GM23338 (cell line): ENCODE measurements around the gene GKN2. TPM values are rescaled to one million over a fixed set of nuclear protein-coding genes. Genes with fewer than 3 reads are reported as not detected.

Experiments used
- ATAC-seq: fragments of 200-7000 bp; cut with Tn5 transposase; 3 replicates; pipeline ENCODE4 v1.9.1; 2020
- DNase-seq: peaks from one replicate; pipeline ENCODE4 v3.0.0-alpha.2; 2015; ENCODE audit warnings: low spot score
- H2AFZ ChIP-seq: fragments of 200-600 bp; sonication (generic); 2 replicates; pipeline ENCODE4 v1.8.0; 2016; ENCODE audit warnings: antibody characterized with exemption, mild to moderate bottlenecking, moderate library complexity
- H3F3A ChIP-seq: fragments of 200-600 bp; sonication (generic); replicated peaks from 2 replicates; pipeline ENCODE4 v1.8.0; 2017; ENCODE audit warnings: antibody characterized with exemption, mixed run types, low read depth
- H3K27ac ChIP-seq: fragments of 200-600 bp; sonication (generic); 2 replicates; pipeline ENCODE4 v1.6.1; 2016; ENCODE audit warnings: low read depth
- H3K27me3 ChIP-seq: fragments of 200-600 bp; sonication (generic); 2 replicates; pipeline ENCODE4 v1.8.0; 2016; ENCODE audit warnings: mild to moderate bottlenecking, mixed run types, moderate library complexity; ENCODE audit not compliant: insufficient read depth
- H3K36me3 ChIP-seq: fragments of 200-600 bp; sonication (generic); 2 replicates; pipeline ENCODE4 v1.8.0; 2016; ENCODE audit warnings: mild to moderate bottlenecking; ENCODE audit not compliant: insufficient read depth
- H3K4me1 ChIP-seq: fragments of 200-600 bp; sonication (generic); 2 replicates; pipeline ENCODE4 v1.8.0; 2016; ENCODE audit warnings: mild to moderate bottlenecking, moderate library complexity; ENCODE audit not compliant: insufficient read depth
- H3K4me2 ChIP-seq: fragments of 200-600 bp; sonication (generic); 2 replicates; pipeline ENCODE4 v1.7.1; 2017; ENCODE audit warnings: mixed run types
- H3K4me3 ChIP-seq: fragments of 200-600 bp; sonication (generic); 2 replicates; pipeline ENCODE4 v1.6.1; 2016; ENCODE audit warnings: mixed run types
- H3K79me2 ChIP-seq: fragments of 200-600 bp; sonication (generic); replicated peaks from 2 replicates; pipeline ENCODE4 v1.8.0; 2017; ENCODE audit warnings: mild to moderate bottlenecking; ENCODE audit not compliant: insufficient read depth
- H3K9me2 ChIP-seq: fragments of 200-600 bp; sonication (generic); 2 replicates; pipeline ENCODE4 v1.8.0; 2017; ENCODE audit not compliant: insufficient read depth
- H4K20me1 ChIP-seq: fragments of 200-600 bp; sonication (generic); replicated peaks from 2 replicates; pipeline ENCODE4 v1.8.0; 2017; ENCODE audit warnings: mild to moderate bottlenecking; ENCODE audit not compliant: insufficient read depth
- H3K27ac Mint-ChIP-seq: 2 replicates; pipeline ENCODE4 v1.8.0; 2020; ENCODE audit warnings: inconsistent platforms, mild to moderate bottlenecking, moderate library complexity, mixed read lengths
- H3K27me3 Mint-ChIP-seq: 3 replicates; pipeline ENCODE4 v1.8.0; 2022; ENCODE audit warnings: low read depth, mild to moderate bottlenecking, moderate library complexity, mixed read lengths, inconsistent platforms; ENCODE audit not compliant: insufficient read depth, poor library complexity
- H3K36me3 Mint-ChIP-seq: 3 replicates; pipeline ENCODE4 v1.8.0; 2021; ENCODE audit warnings: low read depth, mild to moderate bottlenecking, inconsistent platforms, moderate library complexity, mixed read lengths
- H3K4me1 Mint-ChIP-seq: 3 replicates; pipeline ENCODE4 v1.8.0; 2020; ENCODE audit warnings: mild to moderate bottlenecking, inconsistent platforms, mixed read lengths
- H3K4me3 Mint-ChIP-seq: 3 replicates; pipeline ENCODE4 v1.8.0; 2021; ENCODE audit warnings: moderate library complexity, mild to moderate bottlenecking, inconsistent platforms, mixed read lengths
- H3K9me3 Mint-ChIP-seq: 3 replicates; pipeline ENCODE4 v1.8.0; 2020; ENCODE audit warnings: moderate library complexity, mild to moderate bottlenecking, inconsistent platforms, mixed read lengths
- CREB1 ChIP-seq: fragments of 250-450 bp; sonication (Bioruptor Pico); IDR thresholded peaks from 2 replicates; pipeline ENCODE4 v1.5.0; 2020; ENCODE audit warnings: low read depth, mild to moderate bottlenecking, moderate library complexity
- CTCF ChIP-seq, 2 experiments: fragments of 200-600 bp in 1 of 2; sonication (generic) in 1 of 2; conservative IDR thresholded peaks; 2 replicates each; pipeline versions ENCODE4 v1.5.1 to v1.6.1; 2016 to 2017; ENCODE audit warnings: antibody characterized with exemption in 2 of 2, low read depth in 2 of 2, mild to moderate bottlenecking in 2 of 2, moderate library complexity in 1 of 2
- ETS1 ChIP-seq: IDR thresholded peaks from 2 replicates; pipeline ENCODE4 v1.6.1; 2016; ENCODE audit warnings: antibody characterized with exemption
- EZH2 ChIP-seq: fragments of 200-600 bp; sonication (generic); IDR thresholded peaks from one replicate; pipeline ENCODE4 v1.8.0; 2017; ENCODE audit warnings: antibody characterized with exemption, mild to moderate bottlenecking, low read depth; ENCODE audit not compliant: unreplicated experiment
- EZH2phosphoT487 ChIP-seq: fragments of 200-600 bp; sonication (generic); IDR thresholded peaks from one replicate; pipeline ENCODE4 v1.8.1; 2018; ENCODE audit warnings: antibody characterized with exemption; ENCODE audit not compliant: unreplicated experiment
- JUNB ChIP-seq: IDR thresholded peaks from one replicate; pipeline ENCODE4 v1.6.1; 2016; ENCODE audit warnings: antibody characterized with exemption; ENCODE audit not compliant: unreplicated experiment
- NANOG ChIP-seq: IDR thresholded peaks from 2 replicates; pipeline ENCODE4 v1.6.1; 2016; ENCODE audit warnings: antibody characterized with exemption, borderline replicate concordance
- POLR2AphosphoS5 ChIP-seq: IDR thresholded peaks from 2 replicates; pipeline ENCODE4 v1.6.1; 2016; ENCODE audit warnings: antibody characterized with exemption, low read depth
- REST ChIP-seq: IDR thresholded peaks from one replicate; pipeline ENCODE4 v1.6.1; 2018; ENCODE audit warnings: antibody characterized with exemption; ENCODE audit not compliant: unreplicated experiment
- STAT1 ChIP-seq: IDR thresholded peaks from one replicate; pipeline ENCODE4 v1.6.1; 2016; ENCODE audit warnings: antibody characterized with exemption; ENCODE audit not compliant: unreplicated experiment
- ZNF114 ChIP-seq: fragments of 250-450 bp; sonication (Bioruptor Pico); IDR thresholded peaks from 2 replicates; pipeline ENCODE4 v1.5.0; 2020; ENCODE audit warnings: mild to moderate bottlenecking, moderate library complexity
- ZNF331 ChIP-seq: fragments of 250-450 bp; sonication (Bioruptor Pico); IDR thresholded peaks from 2 replicates; pipeline ENCODE4 v1.5.0; 2020; ENCODE audit warnings: low read depth, mild to moderate bottlenecking, moderate library complexity
- ZNF462 ChIP-seq: fragments of 250-450 bp; sonication (Bioruptor Pico); IDR thresholded peaks from 2 replicates; pipeline ENCODE4 v1.5.0; 2020; ENCODE audit warnings: mild to moderate bottlenecking, moderate library complexity
- polyA plus RNA-seq: library from polyadenylated mRNA; unstranded; fragments of >200 nt; fragmentation: Nextera tagmentation; extraction: Ambion mirVana; gene quantifications from 2 replicates; pipeline ENCODE4 v1.2.1, GENCODE V29; 2016
- total RNA-seq: library from RNA; depleted of rRNA; stranded (reverse); fragments of >200 nt; shearing (Covaris generic); gene quantifications from 2 replicates; pipeline ENCODE4 v1.2.3, GENCODE V29; 2014

Gene GKN2
- total and polyA plus RNA-seq, 2 experiments from 2014 or later: not detected

- no peak for TF ChIP-seq NANOG
Observed at GRCh38 chr2:68940369-68940768, 12.3 kb downstream of the GKN2 start (continued).

GRCh38 chr2:68939962-68940361, 12.7 kb downstream of the GKN2 start:
- Histone ChIP-seq H2AFZ (no peak overlapping the region), H4K20me1 (no peaks in the 10 kb centered on the region), H3K27me3 (peaks cover 6% of the 10 kb centered on the region; the same call in 1 of the 2 replicates), H3K36me3 (no peaks in the 10 kb centered on the region), H3K9me2 (no peaks in the 10 kb centered on the region), H3K79me2 (no peaks in the 10 kb centered on the region), H3F3A (no peaks in the 10 kb centered on the region), H3K27ac (no peak overlapping the region), H3K4me2 (no peak overlapping the region), H3K4me1 (no peaks in the 10 kb centered on the region), H3K4me3 (no peak overlapping the region)
- ATAC-seq (no peak), DNase-seq (no peak)
- Mint-ChIP-seq H3K4me3 (no peak overlapping the region), H3K27me3 (no peaks in the 10 kb centered on the region), H3K9me3 (peaks cover 5% of the 10 kb centered on the region; the same call in 2 of the 3 replicates), H3K27ac (no peak overlapping the region), H3K4me1 (no peaks in the 10 kb centered on the region; the same call in 2 of the 3 replicates), H3K36me3 (no peaks in the 10 kb centered on the region)
- TF ChIP-seq ZNF114: no peak
- TF ChIP-seq STAT1: no peak
- TF ChIP-seq EZH2phosphoT487: no peak
- TF ChIP-seq JUNB: no peak
- TF ChIP-seq CREB1: no peak
- TF ChIP-seq CTCF (conservative IDR thresholded peaks at IDR 0.05; ENCODE audit: low read depth in 2 of 2): no peak
- no peak for TF ChIP-seq ZNF331
- TF ChIP-seq ZNF462 (CRISPR knock-in tag): no peak
- TF ChIP-seq POLR2AphosphoS5: no peak
- TF ChIP-seq EZH2: no peak
- no peak for TF ChIP-seq REST
- TF ChIP-seq NANOG: no peak
- TF ChIP-seq ETS1: no peak
